Measurements from ENCODE around the gene SKIL.

Gene SKIL

GRCh38 chr3:170357176-170358041 is at the start of gene SKIL:
SKIL (plus strand) TSS chr3:170357715; CDS start chr3:170360332, 2,617 bp downstream.
- Histone ChIP-seq H3K4me3 (ENCODE audit: low read depth, low read length) (peak within 1 kb of the TSS; percentile 81), H3K9me3 (ENCODE audit: control insufficient read depth, low read length) (no peaks in the 10 kb centered on the region), H3K27me3 (ENCODE audit: control insufficient read depth, insufficient read depth, low read length) (no peaks in the 10 kb centered on the region), H3K4me2 (ENCODE audit: low read length) (peak within 1 kb of the TSS; percentile 89), H3K36me3 (ENCODE audit: control insufficient read depth, insufficient read depth, low read length) (no peaks in the 10 kb centered on the region), H3K9ac (peak within 1 kb of the TSS; percentile 85), H3K79me2 (no peaks in the 10 kb centered on the region), H3K27ac (peak within 1 kb of the TSS; percentile 98), H2AFZ (peak within 1 kb of the TSS; percentile 97), H3K4me1 (peaks cover 10% of the 10 kb centered on the region)
- no peak for TF ChIP-seq CTCF (IDR thresholded peaks at IDR 0.05)

- H3K4me2 ChIP-seq (ENCODE audit: low read length) = no peak overlapping the region
- H2AFZ ChIP-seq = no peak overlapping the region
- H3K9me3 ChIP-seq (ENCODE audit: control insufficient read depth, low read length) = no peaks in the 10 kb centered on the region
- no peaks in the 10 kb centered on the region for H3K27me3 ChIP-seq (ENCODE audit: control insufficient read depth, insufficient read depth, low read length)
- no peak overlapping the region for H3K9ac ChIP-seq
- no peak for TF ChIP-seq CTCF (IDR thresholded peaks at IDR 0.05)
- H3K79me2 ChIP-seq = no peaks in the 10 kb centered on the region
- H3K27ac ChIP-seq = no peak overlapping the region
- H3K36me3 ChIP-seq (ENCODE audit: control insufficient read depth, insufficient read depth, low read length) = no peaks in the 10 kb centered on the region
- H3K4me3 ChIP-seq (ENCODE audit: low read depth, low read length) = no peak overlapping the region
- H3K4me1 ChIP-seq = no peaks in the 10 kb centered on the region
These were observed 48.5 kb upstream of the SKIL start for GRCh38 chr3:170309046-170309445.

- Histone ChIP-seq H3K9ac (no peak overlapping the region), H3K9me3 (ENCODE audit: control insufficient read depth, low read length) (no peaks in the 10 kb centered on the region), H2AFZ (no peak overlapping the region), H3K4me1 (no peaks in the 10 kb centered on the region), H3K4me3 (ENCODE audit: low read depth, low read length) (no peak overlapping the region), H3K79me2 (no peaks in the 10 kb centered on the region), H3K36me3 (ENCODE audit: control insufficient read depth, insufficient read depth, low read length) (no peaks in the 10 kb centered on the region), H3K27me3 (ENCODE audit: control insufficient read depth, insufficient read depth, low read length) (no peaks in the 10 kb centered on the region), H3K27ac (no peak overlapping the region), H3K4me2 (ENCODE audit: low read length) (no peak overlapping the region)
- TF ChIP-seq CTCF (IDR thresholded peaks at IDR 0.05) = no peak
These were observed 39.6 kb upstream of the SKIL start for GRCh38 chr3:170317954-170318353.

GRCh38 chr3:170320461-170321121 is 36.9 kb upstream of the SKIL start:
- Histone ChIP-seq H2AFZ (peak overlapping the region; percentile 0), H3K27me3 (ENCODE audit: control insufficient read depth, insufficient read depth, low read length) (no peaks in the 10 kb centered on the region), H3K27ac (no peak overlapping the region), H3K36me3 (ENCODE audit: control insufficient read depth, insufficient read depth, low read length) (no peaks in the 10 kb centered on the region), H3K4me3 (ENCODE audit: low read depth, low read length) (no peak overlapping the region), H3K9ac (no peak overlapping the region), H3K79me2 (no peaks in the 10 kb centered on the region), H3K4me1 (no peaks in the 10 kb centered on the region), H3K9me3 (ENCODE audit: control insufficient read depth, low read length) (no peaks in the 10 kb centered on the region), H3K4me2 (ENCODE audit: low read length) (no peak overlapping the region)
- TF ChIP-seq CTCF (IDR thresholded peaks at IDR 0.05) = no peak

Measured in parathyroid adenoma (tissue), 2 donors.